Left lung (tissue), 10 donors: Measurements from ENCODE around the gene MED15. TPM values are rescaled to one million over a fixed set of nuclear protein-coding genes. Genes with fewer than 3 reads are reported as not detected.
A peak's percentile ranks its signal among the peaks of the same experiment; 100 is the strongest.

Experiments
- ATAC-seq: fragments of 200-7000 bp; cut with Tn5 transposase; one replicate; pipeline ENCODE4 v1.9.1; 2020; ENCODE audit warnings: moderate library complexity
- DNase-seq, 4 donors: peaks; one replicate each; pipeline ENCODE4 v3.0.0-alpha.2; 2013 to 2020
- H3K27ac ChIP-seq, 2 donors: fragments of 200-600 bp; sonication (generic) in 1 of 2; one replicate each; pipeline versions ENCODE4 v1.5.0 to v1.8.0; 2020 to 2021
- H3K27me3 ChIP-seq, 2 donors: fragments of 200-600 bp; sonication (generic) in 1 of 2; one replicate each; pipeline versions ENCODE4 v1.5.0 to v1.8.0; 2020 to 2021
- H3K36me3 ChIP-seq, 2 donors: fragments of 200-600 bp; sonication (generic) in 1 of 2; one replicate each; pipeline versions ENCODE4 v1.5.0 to v1.8.0; 2020 to 2021
- H3K4me1 ChIP-seq, 2 donors: fragments of 200-600 bp; one replicate each; pipeline ENCODE4 v1.8.0; 2021
- H3K4me3 ChIP-seq, 2 donors: fragments of 200-600 bp; sonication (generic) in 1 of 2; one replicate each; pipeline versions ENCODE4 v1.5.0 to v1.8.0; 2020 to 2021; ENCODE audit warnings: mild to moderate bottlenecking in 1 of 2
- H3K9me3 ChIP-seq, 2 donors: fragments of 200-600 bp; sonication (generic) in 1 of 2; one replicate each; pipeline versions ENCODE4 v1.5.0 to v1.8.0; 2020 to 2021
- CTCF ChIP-seq, 2 donors: fragments of 200-600 bp; sonication (generic) in 1 of 2; IDR thresholded peaks; one replicate each; pipeline versions ENCODE4 v1.5.0 to v1.8.0; 2021; ENCODE audit warnings: antibody characterized with exemption in 2 of 2
- intact Hi-C, 2 donors: fragments of 100-400 bp; cut with DNase I; formaldehyde crosslinking; loops; one replicate each; pipeline versions ENCODE4 v1.11.2 to v1.14.2; 2022
- polyA plus RNA-seq, 6 donors: library from polyadenylated mRNA; unstranded; fragments of 120-200 nt; gene quantifications; one replicate each; pipeline ENCODE4 v1.2.1, GENCODE V29; 2013; ENCODE audit not compliant: insufficient read length in 6 of 6
- total RNA-seq, 2 donors: library from RNA; stranded (reverse); fragmentation: NEBNext Ultra II Directional; extraction: Animal tissue kit (Norgen Biotek cat#: 25700); gene quantifications; one replicate each; pipeline ENCODE4 v1.2.1, GENCODE V29; 2021
- donor health status: DM: no; HTN: yes; CAD: no.
- donor health status: DM: no; HTN: no; CAD: no.

Gene MED15
- total and polyA plus RNA-seq, 8 donors, result 47.2 to 121 (median 56.3) TPM

- ATAC-seq (peak; percentile 14), DNase-seq (no peak)
- intact Hi-C loops, result no loop called here
These were observed 12.7 kb downstream of the MED15 start for GRCh38 chr22:20520093-20520511.

GRCh38 chr22:20522134-20523004 lies 15.0 kb downstream of the MED15 start:
- H3K9me3 ChIP-seq, result no peaks in the 10 kb centered on the region
- no peak for TF ChIP-seq CTCF (IDR thresholded peaks at IDR 0.05)
- no peaks in the 10 kb centered on the region for H3K27me3 ChIP-seq
- H3K27ac ChIP-seq, result peak overlapping the region in 1 of 2 donors; percentile 9
- ATAC-seq (no peak), DNase-seq (no peak)
- H3K4me1 ChIP-seq, result peaks cover 15 to 63% of the 10 kb centered on the region in 2 donors
- no peak overlapping the region for H3K4me3 ChIP-seq
- peaks cover 0 to 57% of the 10 kb centered on the region in 2 donors for H3K36me3 ChIP-seq
- intact Hi-C loops, result no loop called here

More at GRCh38 chr22:20520093-20520511, 12.7 kb downstream of the MED15 start:
- Histone ChIP-seq H3K27ac (no peak overlapping the region), H3K4me3 (no peak overlapping the region), H3K9me3 (no peaks in the 10 kb centered on the region), H3K4me1 (peaks cover 7 to 65% of the 10 kb centered on the region in 2 donors), H3K36me3 (peaks cover 0 to 47% of the 10 kb centered on the region in 2 donors), H3K27me3 (no peaks in the 10 kb centered on the region)
- no peak for TF ChIP-seq CTCF (IDR thresholded peaks at IDR 0.05)

- Histone ChIP-seq H3K4me1 (peaks cover 15 to 64% of the 10 kb centered on the region in 2 donors), H3K27ac (peak overlapping the region in 1 of 2 donors; percentile 9), H3K36me3 (peaks cover 0 to 60% of the 10 kb centered on the region in 2 donors), H3K27me3 (no peaks in the 10 kb centered on the region), H3K9me3 (no peaks in the 10 kb centered on the region), H3K4me3 (no peak overlapping the region)
- ATAC-seq, result peak; percentile 49
- no peak for TF ChIP-seq CTCF (IDR thresholded peaks at IDR 0.05)
- intact Hi-C loops, result no loop called here
- no peak for DNase-seq
These were observed 15.9 kb downstream of the MED15 start for GRCh38 chr22:20523086-20523983.

- no peak for TF ChIP-seq CTCF (IDR thresholded peaks at IDR 0.05)
These were observed 16.6 kb downstream of the MED15 start for GRCh38 chr22:20524004-20524481.

More at GRCh38 chr22:20524004-20524481, 16.6 kb downstream of the MED15 start:
- Histone ChIP-seq H3K27ac (peak overlapping the region in 1 of 2 donors; percentile 9), H3K36me3 (peaks cover 0 to 59% of the 10 kb centered on the region in 2 donors), H3K4me3 (no peak overlapping the region), H3K4me1 (peaks cover 15 to 64% of the 10 kb centered on the region in 2 donors), H3K9me3 (no peaks in the 10 kb centered on the region), H3K27me3 (no peaks in the 10 kb centered on the region)
- DNase-seq (no peak), ATAC-seq (no peak)
- intact Hi-C loops, result no loop called here
